B cell (primary cell): Measurements from ENCODE around the gene ALG2. TPM values are rescaled to one million over a fixed set of nuclear protein-coding genes. Genes with fewer than 3 reads are reported as not detected.

Source experiments
- ATAC-seq: fragments of 200-7000 bp; cut with Tn5 transposase; one replicate; pipeline ENCODE4 v1.10.0; 2021; ENCODE audit warnings: low read depth, mild to moderate bottlenecking, moderate number of reproducible peaks, moderate library complexity
- CTCF ChIA-PET: fragments of 350-600 bp; sonication (Branson Sonifier 250); formaldehyde crosslinking; loops from one replicate; lab custom pipeline; 2021; ENCODE audit warnings: antibody characterized with exemption, inconsistent platforms; lab: Charles Lee
- POLR2A ChIA-PET: fragments of 350-600 bp; sonication (Branson Sonifier 250); formaldehyde crosslinking; loops from one replicate; lab custom pipeline; 2021; ENCODE audit warnings: antibody characterized with exemption; lab: Charles Lee
- DNase-seq: peaks from one replicate; pipeline ENCODE4 v3.0.0; 2013
- H2AFZ ChIP-seq: 2 replicates; pipeline ENCODE4 v1.6.1; 2012; ENCODE audit warnings: mild to moderate bottlenecking, low read depth, low read length; ENCODE audit not compliant: insufficient read depth, poor library complexity, severe bottlenecking
- H3K27ac ChIP-seq, 2 donors: 1 replicate in 1 of 2; 2 replicates in 1 of 2; pipeline ENCODE4 v1.5.1; 2012 to 2013; ENCODE audit warnings: low read length in 2 of 2, mild to moderate bottlenecking in 2 of 2, moderate library complexity in 1 of 2
- H3K27me3 ChIP-seq, 4 experiments: fragments of 200-600 bp in 1 of 4; sonication (generic) in 1 of 4; replicated peaks in 1 of 4; 1 replicate in 2 of 4; 2 replicates in 2 of 4; pipeline versions ENCODE4 v1.6.1 to v1.7.0; 2013 to 2016; ENCODE audit warnings: low read length in 3 of 4, mild to moderate bottlenecking in 2 of 4, mixed read lengths in 1 of 4, moderate library complexity in 1 of 4; ENCODE audit not compliant: insufficient read depth in 4 of 4, control insufficient read depth in 3 of 4; ENCODE audit errors: control extremely low read depth in 1 of 4
- H3K36me3 ChIP-seq, 2 experiments: replicated peaks in 1 of 2; 1 replicate in 1 of 2; 2 replicates in 1 of 2; pipeline versions ENCODE4 v1.6.1 to v1.7.1; 2013; ENCODE audit warnings: low read length in 1 of 2; ENCODE audit not compliant: insufficient read depth in 2 of 2, control insufficient read depth in 1 of 2; ENCODE audit errors: control extremely low read depth in 1 of 2, extremely low read depth in 1 of 2
- H3K4me1 ChIP-seq, 2 donors: fragments of 200-600 bp in 1 of 2; sonication (generic) in 1 of 2; 1 replicate in 1 of 2; 2 replicates in 1 of 2; pipeline versions ENCODE4 v1.5.1 to v1.6.1; 2013 to 2017; ENCODE audit warnings: low read length in 2 of 2; ENCODE audit not compliant: control insufficient read depth in 2 of 2, insufficient read depth in 2 of 2
- H3K4me2 ChIP-seq: replicated peaks from 2 replicates; pipeline ENCODE3; 2012; ENCODE audit warnings: mild to moderate bottlenecking, low read depth, low read length; ENCODE audit not compliant: poor library complexity, severe bottlenecking
- H3K4me3 ChIP-seq, 5 experiments: fragments of 200-600 bp in 1 of 5; sonication (generic) in 1 of 5; 1 replicate in 3 of 5; 2 replicates in 2 of 5; pipeline versions ENCODE4 v1.5.1 to v1.7.0; 2011 to 2016; ENCODE audit warnings: low read length in 4 of 5, mild to moderate bottlenecking in 4 of 5, low read depth in 2 of 5, control low read depth in 1 of 5, moderate library complexity in 1 of 5; ENCODE audit not compliant: insufficient read depth in 1 of 5; ENCODE audit errors: control extremely low read depth in 1 of 5, extremely low read depth in 1 of 5
- H3K79me2 ChIP-seq: fragments of 200-600 bp; sonication (generic); one replicate; pipeline ENCODE4 v1.6.0; 2016; ENCODE audit warnings: low read length; ENCODE audit not compliant: control insufficient read depth, insufficient read depth
- H3K9ac ChIP-seq: fragments of 200-600 bp; sonication (generic); 2 replicates; pipeline ENCODE4 v1.6.1; 2017; ENCODE audit warnings: mild to moderate bottlenecking, low read length, moderate library complexity
- H3K9me3 ChIP-seq, 3 donors: one replicate each; pipeline versions ENCODE4 v1.6.1 to v1.7.1; 2013; ENCODE audit warnings: low read length in 2 of 3; ENCODE audit not compliant: control insufficient read depth in 2 of 3, insufficient read depth in 1 of 3; ENCODE audit errors: control extremely low read depth in 1 of 3
- H4K20me1 ChIP-seq: 2 replicates; pipeline ENCODE4 v1.6.0; 2012; ENCODE audit warnings: mild to moderate bottlenecking, low read length; ENCODE audit not compliant: insufficient read depth, control insufficient read depth, poor library complexity, severe bottlenecking
- H3K27ac Mint-ChIP-seq: one replicate; pipeline ENCODE4 v1.8.0; 2021; ENCODE audit warnings: mixed read lengths
- H3K27me3 Mint-ChIP-seq: one replicate; pipeline ENCODE4 v1.8.0; 2021; ENCODE audit warnings: mixed read lengths
- H3K4me1 Mint-ChIP-seq: one replicate; pipeline ENCODE4 v1.8.0; 2021; ENCODE audit warnings: mixed read lengths
- H3K4me3 Mint-ChIP-seq: one replicate; pipeline ENCODE4 v1.8.0; 2021; ENCODE audit warnings: mixed read lengths
- H3K9me3 Mint-ChIP-seq: one replicate; pipeline ENCODE4 v1.8.0; 2022; ENCODE audit warnings: mixed read lengths; ENCODE audit not compliant: insufficient read depth
- CTCF ChIP-seq: fragments of 200-600 bp; IDR thresholded peaks from one replicate; pipeline ENCODE4 v1.8.0; 2022; ENCODE audit warnings: antibody characterized with exemption, mild to moderate bottlenecking
- EZH2 ChIP-seq: IDR thresholded peaks from 2 replicates; pipeline ENCODE4 v1.6.1; 2012; ENCODE audit warnings: borderline replicate concordance, low read depth, mild to moderate bottlenecking, moderate library complexity, low read length; ENCODE audit not compliant: insufficient read depth, poor library complexity, severe bottlenecking
- WGBS: methylation state at CpG from one replicate; pipeline ENCODE4 v1.1.5; 2013; ENCODE audit warnings: missing lambda C conversion rate; ENCODE audit not compliant: insufficient coverage; 5-methylcytosine and 5-hydroxymethylcytosine counted together
- intact Hi-C: fragments of 100-400 bp; cut with micrococcal nuclease; formaldehyde crosslinking; loops from one replicate; pipeline ENCODE4 v1.10.0; 2022
- polyA plus RNA-seq: library from polyadenylated mRNA; depleted of rRNA; stranded (reverse); fragments of >200 nt; gene quantifications from 2 replicates; pipeline ENCODE4 v1.2.3, GENCODE V29; 2012
- total RNA-seq, 2 donors: library from RNA; stranded (reverse); fragments of 120-200 nt in 1 of 2; gene quantifications; 1 replicate in 1 of 2; 2 replicates in 1 of 2; pipeline versions ENCODE4 v1.2.3 to v1.2.4, GENCODE V29; 2013 to 2022

Gene ALG2
- total and polyA plus RNA-seq, 2 donors (not counting 1 experiment from before 2014, with no cell fraction given) = 14.3 to 46.3 TPM

- Mint-ChIP-seq H3K4me3 (peak overlapping the region; percentile 15), H3K27me3 (no peaks in the 10 kb centered on the region), H3K27ac (peak overlapping the region; percentile 85), H3K4me1 (peaks cover 91% of the 10 kb centered on the region), H3K9me3 (no peaks in the 10 kb centered on the region)
- intact Hi-C loops = loop anchor here (5.0 to 10.0 kb wide), 3 partner anchors 332 to 902 kb away; no protein-coding TSS in a partner anchor
- TF ChIP-seq CTCF = no peak
- TF ChIP-seq EZH2 = no peak
- no peaks in the 10 kb centered on the region for H3K9me3 ChIP-seq
- 93% methylated on average over 2 of the region's 3 CpGs for WGBS
- no peak for DNase-seq
- no peaks in the 10 kb centered on the region for H3K27me3 ChIP-seq
- no peak overlapping the region for H3K4me3 ChIP-seq
- ATAC-seq = no peak
- no peak overlapping the region for H3K9ac ChIP-seq
- no peaks in the 10 kb centered on the region for H3K36me3 ChIP-seq
- no peak overlapping the region for H3K27ac ChIP-seq
- no peaks in the 10 kb centered on the region for H3K79me2 ChIP-seq
- no peak overlapping the region for H2AFZ ChIP-seq
- H4K20me1 ChIP-seq = no peaks in the 10 kb centered on the region
- ChIA-PET CTCF (interaction anchor here (0.8 to 11.1 kb wide), 14 partner anchors 9 to 1140 kb away, joined by 3 to 185 read pairs (median 4); partner anchors contain the start of genes ALG2, NR4A3 and SEC61B), POLR2A (interaction anchor here (0.5 to 1.0 kb wide), 4 partner anchors 45 to 637 kb away, joined by 3 read pairs; no protein-coding TSS in a partner anchor)
- H3K4me2 ChIP-seq = peak overlapping the region; percentile 48
- H3K4me1 ChIP-seq = peaks cover 39 to 63% of the 10 kb centered on the region in 2 donors
These were observed 39.4 kb downstream of the ALG2 start for GRCh38 chr9:99182356-99182755.

GRCh38 chr9:99181621-99182020 is 40.1 kb downstream of the ALG2 start:
- H3K27me3 Mint-ChIP-seq = no peaks in the 10 kb centered on the region
- Histone ChIP-seq H2AFZ (peak overlapping the region; percentile 48), H3K27ac (peak overlapping the region; percentile 28 to 55), H3K36me3 (no peaks in the 10 kb centered on the region), H4K20me1 (no peaks in the 10 kb centered on the region), H3K27me3 (no peaks in the 10 kb centered on the region), H3K79me2 (no peaks in the 10 kb centered on the region), H3K9me3 (no peaks in the 10 kb centered on the region), H3K4me2 (peak overlapping the region; percentile 48), H3K4me1 (peaks cover 32 to 56% of the 10 kb centered on the region in 2 donors), H3K4me3 (no peak overlapping the region), H3K9ac (peak overlapping the region; percentile 12)
- peak overlapping the region; percentile 85 for H3K27ac Mint-ChIP-seq
- intact Hi-C loops = loop anchor here (5.0 to 10.0 kb wide), 3 partner anchors 333 to 903 kb away; no protein-coding TSS in a partner anchor
- DNase-seq (peak; percentile 86), ATAC-seq (peak; percentile 56)
- ChIA-PET POLR2A (interaction anchor here (0.7 to 1.0 kb wide), 4 partner anchors 17 to 638 kb away, joined by 3 read pairs; no protein-coding TSS in a partner anchor), CTCF (interaction anchor here (0.5 to 11.1 kb wide), 12 partner anchors 8 to 1140 kb away, joined by 3 to 185 read pairs (median 4); partner anchors contain the start of genes ALG2, NR4A3 and SEC61B)
- WGBS = no CpG with 5 or more reads among the region's 4 CpGs
- peaks cover 89% of the 10 kb centered on the region for H3K4me1 Mint-ChIP-seq
- no peak for TF ChIP-seq CTCF
- no peak for TF ChIP-seq EZH2
- H3K9me3 Mint-ChIP-seq = no peaks in the 10 kb centered on the region
- peak overlapping the region; percentile 58 for H3K4me3 Mint-ChIP-seq
